CD4-positive, alpha-beta T cell treated with Interleukin-6 for 4 hours (primary cell): ENCODE data around the gene LMOD3.

ENCODE experiments used
- DNase-seq: peaks from one replicate; pipeline ENCODE4 v3.0.0-alpha.2; 2020; ENCODE audit warnings: mixed read lengths

LMOD3 gene

GRCh38 chr3:69122403-69122802 lies at the start of gene LMOD3:
LMOD3 (minus strand) TSS chr3:69122595; CDS start chr3:69122386, 209 bp downstream.
- no peak for DNase-seq

GRCh38 chr3:69172058-69172457 lies 49.7 kb upstream of the LMOD3 start:
- DNase-seq: no peak

- DNase-seq: no peak
Measured at GRCh38 chr3:69166446-69166845, 44.1 kb upstream of the LMOD3 start.

- DNase-seq: no peak
Measured at GRCh38 chr3:69165744-69166143, 43.3 kb upstream of the LMOD3 start.

GRCh38 chr3:69164296-69164695 lies 41.9 kb upstream of the LMOD3 start:
- no peak for DNase-seq

- DNase-seq: no peak
Measured at GRCh38 chr3:69162308-69162980, 40.0 kb upstream of the LMOD3 start.

- peak; percentile 45 for DNase-seq
Measured at GRCh38 chr3:69161587-69162307, 39.4 kb upstream of the LMOD3 start.

GRCh38 chr3:69160525-69160924 lies 38.1 kb upstream of the LMOD3 start:
- DNase-seq: no peak

- DNase-seq: no peak
Measured at GRCh38 chr3:69160107-69160506, 37.7 kb upstream of the LMOD3 start.

GRCh38 chr3:69149586-69149985 lies 27.2 kb upstream of the LMOD3 start:
- DNase-seq: no peak

- DNase-seq: no peak
Measured at GRCh38 chr3:69145688-69146087, 23.3 kb upstream of the LMOD3 start.

GRCh38 chr3:69144631-69145245 lies 22.3 kb upstream of the LMOD3 start:
- DNase-seq: no peak

- DNase-seq: no peak
Measured at GRCh38 chr3:69143612-69144011, 21.2 kb upstream of the LMOD3 start.

- DNase-seq: no peak
Measured at GRCh38 chr3:69142797-69143454, 20.5 kb upstream of the LMOD3 start.

GRCh38 chr3:69142090-69142489 lies 19.7 kb upstream of the LMOD3 start:
- no peak for DNase-seq

GRCh38 chr3:69141313-69141712 lies 18.9 kb upstream of the LMOD3 start:
- DNase-seq: no peak

- DNase-seq: no peak
Measured at GRCh38 chr3:69137412-69137811, 15.0 kb upstream of the LMOD3 start.

- no peak for DNase-seq
Measured at GRCh38 chr3:69137005-69137404, 14.6 kb upstream of the LMOD3 start.

GRCh38 chr3:69130689-69131088 lies 8.3 kb upstream of the LMOD3 start:
- DNase-seq: no peak

GRCh38 chr3:69129531-69129930 lies 7.1 kb upstream of the LMOD3 start:
- no peak for DNase-seq

GRCh38 chr3:69128509-69128908 lies 6.1 kb upstream of the LMOD3 start:
- no peak for DNase-seq

- no peak for DNase-seq
Measured at GRCh38 chr3:69126999-69127398, 4.6 kb upstream of the LMOD3 start.

- no peak for DNase-seq
Measured at GRCh38 chr3:69126216-69126615, 3.8 kb upstream of the LMOD3 start.

- no peak for DNase-seq
Measured at GRCh38 chr3:69121950-69122349, 445 bp downstream of the LMOD3 start.
